HG03064 (cell line): Measurements from ENCODE around the gene UST.
A peak's percentile ranks its signal among the peaks of the same experiment; 100 is the strongest.

ENCODE experiments used
- ATAC-seq: cut with Tn5 transposase; IDR thresholded peaks from one replicate; pipeline ENCODE4 v1.9.1; 2021; ENCODE audit warnings: low read depth; ENCODE audit not compliant: unreplicated experiment

The UST gene

DNA sequence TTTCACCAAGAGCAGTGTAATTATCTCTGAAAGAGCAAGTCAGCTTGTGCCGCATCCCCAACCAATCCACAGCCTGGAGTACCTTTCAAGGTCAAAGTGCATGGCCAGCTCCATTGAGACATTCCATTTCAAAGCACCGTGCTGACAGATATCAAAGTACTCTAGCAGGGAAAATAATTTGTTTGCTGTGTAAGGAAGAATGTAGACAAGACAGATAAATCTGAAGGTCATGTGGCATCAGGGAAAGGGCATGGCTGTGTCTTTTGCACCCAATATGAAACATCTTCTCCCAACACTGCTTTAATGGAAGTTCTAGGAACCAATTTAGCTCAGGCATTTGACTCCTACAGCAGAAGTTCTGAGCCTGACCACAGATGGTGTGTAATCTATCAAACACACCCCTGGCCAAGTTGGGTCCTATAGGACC lies 328.0 kb downstream of the UST start:
- ATAC-seq, result no peak

DNA sequence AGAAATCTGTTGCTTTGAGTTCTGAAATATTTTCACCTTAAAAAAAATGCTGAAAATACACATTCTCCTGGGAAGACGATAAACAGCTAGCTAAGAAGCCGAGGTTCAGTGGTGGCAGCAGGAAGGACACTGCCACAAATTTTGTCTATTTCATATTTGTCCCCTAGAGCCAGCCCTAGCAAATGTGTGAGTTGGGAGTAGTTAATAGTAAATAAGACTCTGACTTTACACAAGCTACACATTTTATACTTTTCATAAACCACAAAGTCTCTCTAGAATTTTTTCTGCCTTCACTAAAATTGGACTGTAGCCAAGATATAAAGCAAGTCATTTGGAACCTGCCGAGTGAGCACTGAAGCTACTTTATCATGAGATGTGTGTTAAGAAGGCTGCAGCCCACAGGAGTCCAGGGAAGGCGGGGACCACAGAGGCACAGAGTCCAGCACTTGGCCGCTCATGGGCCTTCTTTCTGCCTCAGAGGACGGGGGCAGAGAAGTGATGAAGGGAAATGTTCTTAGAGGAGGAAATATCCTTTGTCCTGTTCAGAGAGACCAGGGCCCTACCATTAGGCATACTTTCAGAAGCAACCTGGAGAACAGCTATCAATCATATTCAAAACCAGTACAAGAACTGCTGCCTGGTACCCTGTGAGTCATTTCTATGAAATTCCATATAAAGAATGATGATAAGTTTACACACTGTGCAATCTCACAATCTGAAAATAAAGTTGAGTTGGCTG lies 329.0 kb downstream of the UST start:
- no peak for ATAC-seq

DNA sequence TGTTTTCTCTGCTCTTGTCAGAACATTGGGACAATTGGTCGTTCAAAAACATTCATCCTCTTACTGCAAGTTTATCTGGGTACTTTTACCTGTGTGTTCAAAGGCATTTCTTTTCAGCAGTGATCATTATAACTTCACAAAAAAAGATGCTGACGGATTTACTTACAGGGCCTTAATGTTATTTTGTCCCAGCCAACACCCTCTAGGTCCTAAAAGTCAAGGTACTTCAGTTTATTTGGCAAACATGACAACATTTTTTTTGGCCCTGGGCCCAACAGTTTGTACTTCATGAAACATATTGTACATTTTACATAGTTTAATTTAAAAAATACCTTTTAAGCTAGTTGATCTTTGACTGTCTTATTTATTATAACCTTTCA lies 329.5 kb downstream of the UST start:
- ATAC-seq, result no peak

GRCh38 chr6:149077208-149077607 lies 330.4 kb downstream of the UST start:
- ATAC-seq, result no peak

GRCh38 chr6:149078211-149078782 lies 331.5 kb downstream of the UST start:
- ATAC-seq, result no peak

- no peak for ATAC-seq
These were observed 332.6 kb downstream of the UST start for GRCh38 chr6:149079456-149079855.

GRCh38 chr6:149079911-149080491 lies 333.2 kb downstream of the UST start:
- no peak for ATAC-seq

DNA sequence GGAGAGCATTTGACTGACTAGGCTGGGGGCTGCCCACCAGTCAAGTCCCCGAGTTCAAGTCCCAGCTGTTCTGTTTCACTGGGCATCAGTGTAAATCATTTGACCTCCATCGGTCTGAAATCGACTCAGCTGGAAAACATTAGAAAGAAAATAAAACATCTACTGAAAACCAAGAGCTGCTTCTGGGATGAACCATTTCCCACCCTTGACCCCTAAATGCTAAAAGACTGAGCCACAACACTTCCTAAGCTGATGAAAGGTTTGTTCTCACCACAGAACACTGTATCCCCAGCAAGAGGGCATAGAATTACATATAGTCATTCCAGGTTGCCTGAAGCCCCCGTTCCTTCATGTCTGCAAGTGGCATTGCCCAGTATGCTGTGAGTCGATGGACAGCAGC lies 333.7 kb downstream of the UST start:
- no peak for ATAC-seq

- no peak for ATAC-seq
These were observed 334.5 kb downstream of the UST start for GRCh38 chr6:149081281-149081680.

DNA sequence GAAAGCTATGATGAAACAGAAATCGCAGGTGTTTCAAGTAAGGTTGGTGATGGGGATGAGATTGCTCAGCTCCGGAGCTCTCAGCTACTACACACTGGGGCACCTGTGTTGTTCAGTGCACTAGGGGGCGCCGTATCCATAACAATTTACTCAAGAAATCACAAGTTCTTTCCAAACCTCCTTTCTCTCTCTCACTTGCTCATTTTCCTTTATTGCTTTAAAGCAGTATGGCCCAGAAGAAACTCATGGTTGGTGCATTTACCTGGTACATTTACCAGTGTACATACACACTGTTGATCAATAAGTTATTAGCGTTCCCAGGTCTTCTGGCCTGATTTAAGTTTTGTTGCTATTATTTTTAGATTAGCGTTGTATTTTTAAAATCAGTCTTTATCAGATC lies 335.5 kb downstream of the UST start:
- peak; percentile 68 for ATAC-seq

GRCh38 chr6:149084026-149084425 lies 337.2 kb downstream of the UST start:
- no peak for ATAC-seq

GRCh38 chr6:149084808-149085556 lies 338.2 kb downstream of the UST start:
- ATAC-seq, result no peak

GRCh38 chr6:149085557-149085938 lies 338.7 kb downstream of the UST start:
- ATAC-seq, result no peak

- ATAC-seq, result no peak
These were observed 339.5 kb downstream of the UST start for GRCh38 chr6:149086363-149086762.

DNA sequence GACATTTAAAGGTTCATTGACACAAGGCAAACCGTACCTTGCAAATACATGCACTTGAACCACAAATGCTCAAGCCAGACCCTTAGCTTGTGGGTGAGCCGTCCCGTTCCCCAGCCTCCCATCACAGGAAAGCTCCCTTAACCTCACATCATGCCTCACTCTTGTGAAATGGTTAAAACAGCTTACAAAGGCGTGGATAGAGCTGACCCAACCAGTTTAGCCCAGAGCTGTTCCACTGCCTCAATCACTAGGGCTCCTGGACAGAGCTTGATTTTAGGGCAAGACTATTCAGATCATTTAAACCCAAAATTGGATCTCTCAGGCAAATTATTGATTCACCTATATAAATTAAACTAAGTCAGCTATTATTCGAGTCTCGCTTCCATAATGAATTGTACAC lies 341.1 kb downstream of the UST start:
- ATAC-seq, result no peak

DNA sequence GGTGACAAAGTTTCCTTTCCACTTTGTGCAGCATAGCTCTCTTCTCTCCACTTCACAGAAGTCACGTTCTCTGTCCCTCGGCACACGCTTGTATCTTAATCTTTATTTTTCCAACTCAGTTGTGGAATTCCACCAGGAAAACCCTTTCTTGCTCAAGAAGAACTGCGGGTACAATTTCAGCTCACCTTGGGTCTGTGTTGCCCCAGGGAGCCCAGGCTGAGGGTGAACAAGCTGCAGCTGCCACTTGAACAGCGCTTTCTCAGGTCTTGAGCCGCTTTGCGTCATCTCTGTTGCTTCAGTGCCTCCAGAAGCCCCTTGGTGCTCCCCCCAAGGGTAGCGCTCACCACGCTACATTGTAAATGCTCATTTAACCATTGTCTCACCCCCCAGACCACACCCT lies 341.5 kb downstream of the UST start:
- no peak for ATAC-seq

DNA sequence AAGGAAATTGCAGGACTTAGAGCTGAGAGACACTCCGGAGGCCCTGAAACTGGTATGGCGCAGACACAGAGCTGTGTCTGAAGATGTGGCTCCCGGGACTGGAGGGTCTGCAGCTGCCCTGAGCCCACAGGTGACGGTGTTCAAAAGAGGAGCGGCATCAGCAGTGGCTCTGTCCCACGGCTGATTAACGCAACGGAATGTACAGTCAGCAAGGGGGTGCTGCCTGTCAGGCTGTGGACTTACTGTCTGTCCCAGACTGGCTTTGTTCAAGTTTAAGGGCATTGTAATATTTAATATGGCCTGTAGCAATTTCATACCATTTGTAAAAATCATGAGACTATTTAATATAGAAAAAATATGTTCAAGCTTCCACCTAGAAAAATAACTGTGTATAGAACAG lies 342.7 kb downstream of the UST start:
- ATAC-seq, result no peak

DNA sequence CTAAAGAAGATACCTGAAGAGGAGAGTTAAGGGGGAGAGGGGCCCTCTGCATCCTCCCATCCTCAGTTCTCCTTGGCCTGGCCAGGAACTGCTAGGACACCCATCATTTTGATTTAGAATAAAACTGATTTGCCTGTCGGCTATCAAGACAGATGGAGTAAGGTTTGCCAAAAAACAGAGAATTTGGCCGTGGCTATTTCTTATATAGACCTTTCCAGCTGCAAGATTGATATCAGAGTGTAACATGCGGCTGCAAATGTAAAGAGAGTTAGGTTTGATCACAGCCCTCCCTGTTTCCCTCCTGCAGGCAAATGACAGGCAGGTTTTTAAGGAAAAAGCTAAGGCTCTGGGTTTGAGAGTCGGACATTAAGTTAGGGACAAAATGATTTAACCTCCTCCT lies 344.1 kb downstream of the UST start:
- no peak for ATAC-seq

DNA sequence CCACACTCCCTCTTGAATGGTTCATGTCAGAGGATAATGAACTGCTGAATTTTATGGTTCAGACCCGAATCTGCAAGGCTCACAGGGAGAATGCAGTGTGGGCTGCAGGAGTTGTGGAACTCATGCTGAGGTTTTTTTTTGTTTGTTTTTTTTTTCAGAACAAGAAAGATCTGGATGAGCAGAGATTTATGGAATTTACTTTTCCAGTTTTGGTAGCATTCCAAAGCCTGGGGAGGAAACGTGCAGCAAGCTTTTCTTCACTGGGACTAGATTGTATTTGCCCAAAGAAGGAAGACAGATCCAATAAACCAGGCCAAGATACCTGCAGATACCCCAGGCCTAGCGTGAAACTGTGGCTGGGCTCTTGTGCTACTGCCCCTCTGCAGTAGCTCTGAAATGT lies 346.8 kb downstream of the UST start:
- no peak for ATAC-seq

DNA sequence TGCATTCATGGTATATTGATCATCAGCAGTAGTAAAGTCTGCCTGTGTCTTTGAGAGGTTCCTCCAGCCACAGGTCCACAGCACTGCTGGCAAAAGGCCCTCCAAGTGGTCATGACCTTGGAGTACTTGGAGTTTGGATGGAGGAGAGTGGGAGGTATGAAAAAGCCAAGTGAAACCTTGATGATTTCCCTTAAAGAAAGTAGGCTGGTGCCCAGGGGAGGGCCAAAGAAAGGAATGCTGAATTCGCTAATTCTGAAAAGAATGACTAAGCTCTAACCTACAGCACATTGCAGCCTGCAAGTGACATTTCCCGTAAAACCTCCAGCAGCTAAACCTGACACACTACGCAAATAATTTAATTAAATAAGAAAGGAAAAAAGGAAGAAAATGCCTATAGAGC lies 347.3 kb downstream of the UST start:
- no peak for ATAC-seq

- no peak for ATAC-seq
These were observed 348.1 kb downstream of the UST start for GRCh38 chr6:149094934-149095351.

GRCh38 chr6:149095842-149096241 lies 349.0 kb downstream of the UST start:
- ATAC-seq, result no peak
